Measurements from ENCODE around the gene VWA3B.

- TF ChIP-seq CTCF (IDR thresholded peaks at IDR 0.05) (no peak), POLR2A (IDR thresholded peaks at IDR 0.05) (no peak)
Observed at GRCh38 chr2:98142106-98142791, 55.3 kb downstream of the VWA3B start.
